Left cardiac atrium (tissue), 2 donors: ENCODE results near the gene PATL2. TPM values are rescaled to one million over a fixed set of nuclear protein-coding genes. Genes with fewer than 3 reads are reported as not detected.

Source experiments
- total RNA-seq, 2 donors: library from RNA; stranded (reverse); fragmentation: NEBNext Ultra II Directional; extraction: Animal tissue kit (Norgen Biotek cat#: 25700); gene quantifications; one replicate each; pipeline ENCODE4 v1.2.1, GENCODE V29; 2021
- donor health status: DM: no; HTN: yes; CAD: no; lungs with severe emphysema.
- donor health status: DM: yes; HTN: yes; CAD: no.

The PATL2 gene
- total RNA-seq, 2 donors from 2014 or later, result 4.8 to 6.8 TPM

Other genes with a start within 250 kb of the PATL2 start
- gene EIF3J, start 174.2 kb downstream of the PATL2 start, total RNA-seq, result 10 to 100 TPM; 59.3 to 77.0 TPM
- gene SPG11, start 47.7 kb downstream of the PATL2 start, total RNA-seq, result 10 to 100 TPM; 42.9 to 46.7 TPM
- 1,000 to 10,000 TPM; 1,362 to 1,570 TPM for gene B2M, start 194 bp upstream of the PATL2 start, total RNA-seq
- 10 to 100 TPM; 50.2 to 56.7 TPM for gene TRIM69, start 25.2 kb upstream of the PATL2 start, total RNA-seq
- not detected for gene TERB2, start 245.4 kb upstream of the PATL2 start, total RNA-seq